Activated CD8-positive, alpha-beta T cell treated with anti-CD3 and anti-CD28 coated beads for 36 hours (primary cell): ENCODE measurements around the gene IGSF23. TPM values are rescaled to one million over a fixed set of nuclear protein-coding genes. Genes with fewer than 3 reads are reported as not detected.
A peak's percentile ranks its signal among the peaks of the same experiment; 100 is the strongest.
"Not testable (repeated sequence)": the region's sequence is repeated elsewhere in the genome, so short reads cannot be mapped to it uniquely, and the experiment has no call there.

ENCODE experiments used
- ATAC-seq: fragments of 200-7000 bp; cut with Tn5 transposase; one replicate; pipeline ENCODE4 v1.10.0; 2021; ENCODE audit warnings: mild to moderate bottlenecking, moderate library complexity
- CTCF ChIA-PET: fragments of 350-600 bp; sonication (Branson Sonifier 250); formaldehyde crosslinking; loops from one replicate; lab custom pipeline; 2021; ENCODE audit warnings: antibody characterized with exemption; lab: Charles Lee
- POLR2A ChIA-PET: fragments of 350-600 bp; sonication (Branson Sonifier 250); formaldehyde crosslinking; loops from one replicate; lab custom pipeline; 2021; ENCODE audit warnings: antibody characterized with exemption; lab: Charles Lee
- DNase-seq: peaks from one replicate; pipeline ENCODE4 v3.0.0-alpha.2; 2020
- H3K27ac Mint-ChIP-seq: one replicate; pipeline ENCODE4 v1.8.0; 2021; ENCODE audit warnings: mild to moderate bottlenecking, mixed read lengths
- H3K27me3 Mint-ChIP-seq: one replicate; pipeline ENCODE4 v1.8.0; 2021; ENCODE audit warnings: mixed read lengths
- H3K36me3 Mint-ChIP-seq: one replicate; pipeline ENCODE4 v1.8.0; 2021; ENCODE audit warnings: low read depth, mixed read lengths
- H3K4me1 Mint-ChIP-seq: one replicate; pipeline ENCODE4 v1.8.0; 2021; ENCODE audit warnings: low read depth, mixed read lengths
- H3K4me3 Mint-ChIP-seq: one replicate; pipeline ENCODE4 v1.8.0; 2021; ENCODE audit warnings: mild to moderate bottlenecking, moderate library complexity, mixed read lengths
- H3K9me3 Mint-ChIP-seq: one replicate; pipeline ENCODE4 v1.8.0; 2021; ENCODE audit warnings: mixed read lengths
- CTCF ChIP-seq: fragments of 200-600 bp; IDR thresholded peaks from one replicate; pipeline ENCODE4 v1.8.0; 2022; ENCODE audit warnings: antibody characterized with exemption, mild to moderate bottlenecking
- intact Hi-C: fragments of 100-400 bp; cut with micrococcal nuclease; formaldehyde crosslinking; loops from one replicate; pipeline ENCODE4 v1.10.0; 2022
- total RNA-seq, 2 experiments: library from RNA; stranded (reverse); gene quantifications; one replicate each; pipeline ENCODE4 v1.2.3, GENCODE V29; 2021

The IGSF23 gene
- total RNA-seq, 2 experiments from 2014 or later, result not detected

DNA sequence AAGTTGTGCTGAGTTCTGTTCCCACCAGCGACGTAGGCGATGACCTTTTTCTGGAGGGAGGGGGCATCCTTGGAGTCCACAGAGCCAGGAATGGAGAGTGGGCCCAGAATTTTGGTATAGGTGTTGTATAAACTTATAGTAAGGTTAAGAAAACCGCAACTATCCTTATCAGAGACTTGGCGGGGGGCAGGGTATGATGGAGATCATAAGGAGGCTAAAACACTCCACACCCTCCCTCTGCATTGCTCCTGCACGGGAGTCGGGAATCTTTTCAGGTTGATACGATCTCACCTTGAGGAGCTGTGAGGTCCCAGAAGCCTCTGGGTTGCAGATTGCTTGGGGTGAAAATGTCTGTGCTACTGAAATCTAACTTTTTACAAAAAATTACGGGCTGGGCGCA, 51.6 kb downstream of the IGSF23 start:
- ChIA-PET CTCF (interaction anchor here (0.9 to 2.7 kb wide), 2 partner anchors 11 to 12 kb away, joined by 3 to 11 read pairs; no protein-coding TSS in a partner anchor), POLR2A (no interaction called here)
- Mint-ChIP-seq H3K36me3 (no peaks in the 10 kb centered on the region), H3K27ac (no peak overlapping the region), H3K4me1 (no peaks in the 10 kb centered on the region), H3K4me3 (no peak overlapping the region), H3K27me3 (no peaks in the 10 kb centered on the region), H3K9me3 (no peaks in the 10 kb centered on the region)
- DNase-seq (no peak), ATAC-seq (no peak)
- no peak for TF ChIP-seq CTCF
- intact Hi-C loops, result no loop called here

DNA sequence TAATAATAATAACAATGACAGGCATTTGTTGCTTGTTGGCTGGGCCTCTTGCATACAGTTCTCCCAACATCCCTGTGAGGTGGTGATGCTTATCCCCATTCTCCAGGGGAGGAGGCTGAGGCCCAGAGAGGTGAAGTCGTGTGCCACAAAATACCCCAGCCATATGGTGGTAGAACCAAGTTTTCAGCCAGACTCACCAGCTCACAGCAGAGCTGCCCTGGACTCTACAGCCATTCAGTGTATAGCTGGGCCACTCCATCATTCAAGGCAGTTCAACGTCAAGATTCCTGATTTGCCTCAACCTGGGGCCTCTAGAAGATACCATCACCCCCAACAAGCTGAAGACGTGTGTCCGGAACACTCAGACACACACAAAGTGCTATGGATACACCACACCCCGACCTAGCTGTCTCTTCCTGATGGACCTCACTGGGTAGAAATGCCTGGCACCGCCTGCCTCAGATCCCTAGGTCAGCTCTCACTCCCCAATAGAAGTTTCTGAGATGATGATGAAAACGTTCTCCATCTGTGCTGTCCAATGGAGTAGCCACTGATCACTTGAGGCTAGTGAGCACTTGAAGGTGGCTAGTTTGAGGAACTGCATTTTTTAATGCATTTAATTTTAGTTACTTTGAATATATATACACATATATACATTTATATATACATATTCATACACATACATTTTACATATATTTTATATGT, 53.6 kb downstream of the IGSF23 start:
- Mint-ChIP-seq H3K4me1 (no peaks in the 10 kb centered on the region), H3K27ac (no peak overlapping the region), H3K4me3 (no peak overlapping the region), H3K27me3 (no peaks in the 10 kb centered on the region), H3K9me3 (no peaks in the 10 kb centered on the region), H3K36me3 (no peaks in the 10 kb centered on the region)
- DNase-seq, result no peak
- no peak for TF ChIP-seq CTCF
- intact Hi-C loops, result no loop called here
- ATAC-seq, result peak; percentile 38
- ChIA-PET CTCF (interaction anchor here (0.8 to 1.8 kb wide), 5 partner anchors 10 to 173 kb away, joined by 3 to 7 read pairs (median 3); no protein-coding TSS in a partner anchor), POLR2A (no interaction called here)

GRCh38 chr19:44668985-44669764, 55.8 kb downstream of the IGSF23 start:
- ATAC-seq (peak; percentile 52), DNase-seq (no peak)
- POLR2A ChIA-PET, result no interaction called here
- Mint-ChIP-seq H3K4me3 (no peak overlapping the region), H3K4me1 (no peaks in the 10 kb centered on the region), H3K27me3 (no peaks in the 10 kb centered on the region), H3K9me3 (no peaks in the 10 kb centered on the region), H3K36me3 (no peaks in the 10 kb centered on the region), H3K27ac (no peak overlapping the region)
- intact Hi-C loops, result no loop called here
- no peak for TF ChIP-seq CTCF
- CTCF ChIA-PET, result interaction anchor here (0.6 to 1.0 kb wide), 2 partner anchors 11 to 12 kb away, joined by 3 read pairs; no protein-coding TSS in a partner anchor

DNA sequence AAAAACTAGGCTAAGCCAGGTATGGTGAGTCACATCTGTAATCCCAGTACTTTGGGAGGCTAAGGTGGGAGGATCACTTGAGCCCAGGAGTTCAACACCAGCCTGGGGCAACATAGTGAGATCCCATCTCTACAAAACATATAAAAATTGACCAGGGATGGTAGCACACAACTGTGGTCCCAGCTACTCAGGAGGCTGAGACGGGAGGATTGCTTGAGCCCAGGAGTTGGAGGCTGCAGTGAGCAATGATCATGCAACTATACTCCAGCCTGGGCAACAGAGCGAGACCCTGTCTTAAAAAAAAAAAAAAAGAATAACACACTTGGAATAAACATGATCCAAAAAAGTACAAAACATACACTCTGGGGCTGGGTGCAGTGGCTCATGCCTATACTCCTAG, 56.7 kb downstream of the IGSF23 start:
- H3K27me3 Mint-ChIP-seq, H3K27ac Mint-ChIP-seq, H3K4me3 Mint-ChIP-seq, H3K4me1 Mint-ChIP-seq, DNase-seq, CTCF ChIA-PET, H3K9me3 Mint-ChIP-seq, H3K36me3 Mint-ChIP-seq, intact Hi-C loops, ATAC-seq, POLR2A ChIA-PET: not testable (repeated sequence)

GRCh38 chr19:44671400-44671799, 58.0 kb downstream of the IGSF23 start, which contains the start of gene CEACAM19:
CEACAM19 (plus strand) TSS chr19:44671482; CDS start chr19:44671932, 450 bp downstream.
- intact Hi-C loops, result no loop called here
- no peak within 1 kb of the TSS for H3K27ac Mint-ChIP-seq
- no peaks in the 10 kb centered on the region for H3K9me3 Mint-ChIP-seq
- no peaks in the 10 kb centered on the region for H3K27me3 Mint-ChIP-seq
- no peaks in the 10 kb centered on the region for H3K36me3 Mint-ChIP-seq
- no peak for ATAC-seq
- H3K4me3 Mint-ChIP-seq, result no peak within 1 kb of the TSS
- H3K4me1 Mint-ChIP-seq, result no peaks in the 10 kb centered on the region
- POLR2A ChIA-PET, result no interaction called here
- no peak for DNase-seq
- CTCF ChIA-PET, result interaction anchor here (0.6 to 1.0 kb wide), 2 partner anchors 15 to 52 kb away, joined by 3 to 5 read pairs; no protein-coding TSS in a partner anchor
- TF ChIP-seq CTCF, result no peak
